Keratinocyte (primary cell): ENCODE data around the gene OTP. TPM values are rescaled to one million over a fixed set of nuclear protein-coding genes. Genes with fewer than 3 reads are reported as not detected.
"Not testable (repeated sequence)": the region's sequence is repeated elsewhere in the genome, so short reads cannot be mapped to it uniquely, and the experiment has no call there.

Experiments used
- DNase-seq: peaks from one replicate; pipeline ENCODE4 v3.0.0-alpha.2; 2011; ENCODE audit warnings: low read depth, missing footprints, low spot score
- FAIRE-seq: peaks from 2 replicates; lab custom pipeline; 2011; peaks lifted over from hg19 to GRCh38; lab: Jason Lieb, UNC
- H2AFZ ChIP-seq: 2 replicates; pipeline ENCODE4 v1.6.0; 2012; ENCODE audit warnings: low read length, control low read depth, inconsistent platforms; ENCODE audit not compliant: control insufficient read depth
- H3K27ac ChIP-seq: 2 replicates; pipeline ENCODE4 v1.5.1; 2011; ENCODE audit warnings: low read length; ENCODE audit not compliant: control insufficient read depth, insufficient read depth
- H3K27me3 ChIP-seq: 3 replicates; pipeline ENCODE4 v1.6.0; 2011; ENCODE audit warnings: low read length; ENCODE audit not compliant: control insufficient read depth, insufficient read depth; ENCODE audit errors: extremely low read depth
- H3K36me3 ChIP-seq, 2 experiments: 2 replicates in 1 of 2; 3 replicates in 1 of 2; pipeline ENCODE4 v1.5.1; 2011; ENCODE audit warnings: low read length in 2 of 2, mild to moderate bottlenecking in 1 of 2; ENCODE audit not compliant: control insufficient read depth in 2 of 2, insufficient read depth in 2 of 2; ENCODE audit errors: extremely low read depth in 1 of 2
- H3K4me1 ChIP-seq: 3 replicates; pipeline ENCODE4 v1.5.1; 2011; ENCODE audit warnings: low read length; ENCODE audit not compliant: control insufficient read depth, insufficient read depth; ENCODE audit errors: extremely low read depth
- H3K4me2 ChIP-seq: 3 replicates; pipeline ENCODE4 v1.6.0; 2011; ENCODE audit warnings: low read depth, low read length; ENCODE audit not compliant: control insufficient read depth, insufficient read depth; ENCODE audit errors: extremely low read depth
- H3K4me3 ChIP-seq, 3 experiments: fragments of 200-600 bp in 1 of 3; sonication (generic) in 1 of 3; 2 replicates in 2 of 3; 3 replicates in 1 of 3; pipeline ENCODE4 v1.5.1; 2011 to 2016; ENCODE audit warnings: low read length in 3 of 3, mild to moderate bottlenecking in 3 of 3, control low read depth in 2 of 3, inconsistent platforms in 1 of 3, low read depth in 1 of 3, mixed read lengths in 1 of 3, mixed run types in 1 of 3, moderate library complexity in 1 of 3; ENCODE audit not compliant: control insufficient read depth in 2 of 3, insufficient read depth in 2 of 3; ENCODE audit errors: extremely low read depth in 1 of 3
- H3K79me2 ChIP-seq: 2 replicates; pipeline ENCODE4 v1.6.0; 2012; ENCODE audit warnings: low read length; ENCODE audit not compliant: control insufficient read depth, insufficient read depth
- H3K9ac ChIP-seq: 3 replicates; pipeline ENCODE4 v1.6.0; 2011; ENCODE audit warnings: low read length; ENCODE audit not compliant: control insufficient read depth, insufficient read depth; ENCODE audit errors: extremely low read depth
- H3K9me1 ChIP-seq: 3 replicates; pipeline ENCODE4 v1.6.0; 2011; ENCODE audit warnings: low read length; ENCODE audit not compliant: control insufficient read depth, insufficient read depth; ENCODE audit errors: extremely low read depth
- H3K9me3 ChIP-seq: 2 replicates; pipeline ENCODE4 v1.5.1; 2012; ENCODE audit warnings: low read depth, low read length; ENCODE audit not compliant: control insufficient read depth
- H4K20me1 ChIP-seq: 3 replicates; pipeline ENCODE4 v1.6.0; 2011; ENCODE audit warnings: low read length; ENCODE audit not compliant: control insufficient read depth, insufficient read depth; ENCODE audit errors: extremely low read depth
- CTCF ChIP-seq, 3 experiments: IDR thresholded peaks in 1 of 3; conservative IDR thresholded peaks in 1 of 3; optimal IDR thresholded peaks in 1 of 3; 2 replicates in 2 of 3; 3 replicates in 1 of 3; pipeline versions ENCODE3 to v1.5.1; 2011; ENCODE audit warnings: low read length in 3 of 3, mild to moderate bottlenecking in 3 of 3, moderate library complexity in 2 of 3, control low read depth in 1 of 3, inconsistent platforms in 1 of 3; ENCODE audit not compliant: insufficient read depth in 2 of 3; ENCODE audit errors: extremely low read depth in 1 of 3
- EZH2 ChIP-seq: IDR thresholded peaks from one replicate; pipeline ENCODE4 v1.6.1; 2012; ENCODE audit warnings: inconsistent platforms, mild to moderate bottlenecking, low read length, moderate library complexity
- dilution Hi-C: fragments of 300-500 bp; cut with MboI; formaldehyde crosslinking; loops from one replicate; pipeline ENCODE4 v1.7.0; 2020; ENCODE audit warnings: low sequenced_read_pairs; ENCODE audit not compliant: extremely low pct_ligation_motif_present
- polyA plus RNA-seq, 5 experiments: library from polyadenylated mRNA; depleted of rRNA in 3 of 5; stranded (reverse) in 3 of 5; stranded (forward) in 1 of 5; unstranded in 1 of 5; fragments of >200 nt; gene quantifications; 1 replicate in 1 of 5; 2 replicates in 3 of 5; 3 replicates in 1 of 5; pipeline versions ENCODE4 v1.2.1 to v1.2.3, GENCODE V29; 2011 to 2012; ENCODE audit warnings: missing spikeins in 2 of 5, low read depth in 1 of 5, low replicate concordance in 1 of 5

The OTP gene
- polyA plus RNA-seq, 1 donor (not counting 4 experiments of a cell fraction or from before 2014, with no cell fraction given), result not detected

GRCh38 chr5:77620405-77620804 is 18.1 kb downstream of the OTP start:
- Histone ChIP-seq H3K9ac (no peak overlapping the region), H3K27ac (no peak overlapping the region), H4K20me1 (no peaks in the 10 kb centered on the region), H3K4me2 (no peak overlapping the region), H3K27me3 (peaks cover 31% of the 10 kb centered on the region), H3K9me3 (no peaks in the 10 kb centered on the region), H3K79me2 (no peaks in the 10 kb centered on the region), H3K4me3 (no peak overlapping the region), H3K9me1 (no peaks in the 10 kb centered on the region), H2AFZ (no peak overlapping the region), H3K36me3 (no peaks in the 10 kb centered on the region), H3K4me1 (no peaks in the 10 kb centered on the region)
- dilution Hi-C loops, result no loop called here
- no peak for FAIRE-seq
- no peak for DNase-seq
- TF ChIP-seq CTCF (optimal IDR thresholded peaks at IDR 0.05 in 1 of 3, IDR thresholded peaks at IDR 0.05 in 1 of 3, conservative IDR thresholded peaks at IDR 0.05 in 1 of 3; ENCODE audit: extremely low read depth in 1 of 3, insufficient read depth in 2 of 3, low read length in 3 of 3) (peak; percentile 34 to 51 (median 48)), EZH2 (no peak)

GRCh38 chr5:77616920-77617319 is 21.6 kb downstream of the OTP start:
- dilution Hi-C loops, result no loop called here
- Histone ChIP-seq H3K4me2 (no peak overlapping the region), H4K20me1 (no peaks in the 10 kb centered on the region), H3K4me3 (no peak overlapping the region), H3K9me3 (no peaks in the 10 kb centered on the region), H3K27me3 (peaks cover 7% of the 10 kb centered on the region), H3K9me1 (no peaks in the 10 kb centered on the region), H3K36me3 (no peaks in the 10 kb centered on the region), H3K4me1 (no peaks in the 10 kb centered on the region), H2AFZ (no peak overlapping the region), H3K79me2 (no peaks in the 10 kb centered on the region), H3K9ac (no peak overlapping the region), H3K27ac (no peak overlapping the region)
- no peak for DNase-seq
- TF ChIP-seq CTCF (optimal IDR thresholded peaks at IDR 0.05 in 1 of 3, IDR thresholded peaks at IDR 0.05 in 1 of 3, conservative IDR thresholded peaks at IDR 0.05 in 1 of 3; ENCODE audit: extremely low read depth in 1 of 3, insufficient read depth in 2 of 3, low read length in 3 of 3) (no peak), EZH2 (no peak)
- no peak for FAIRE-seq

GRCh38 chr5:77608927-77609326 is 29.6 kb downstream of the OTP start:
- H3K4me2 ChIP-seq, H3K9ac ChIP-seq, H3K9me1 ChIP-seq, H4K20me1 ChIP-seq, H3K4me1 ChIP-seq, dilution Hi-C loops, H3K4me3 ChIP-seq, H3K27ac ChIP-seq, H3K79me2 ChIP-seq, FAIRE-seq, H3K36me3 ChIP-seq, DNase-seq, H2AFZ ChIP-seq, H3K9me3 ChIP-seq: not testable (repeated sequence)
- peaks cover 16% of the 10 kb centered on the region for H3K27me3 ChIP-seq
